ENCODE results near the gene CHMP4B.

DNA sequence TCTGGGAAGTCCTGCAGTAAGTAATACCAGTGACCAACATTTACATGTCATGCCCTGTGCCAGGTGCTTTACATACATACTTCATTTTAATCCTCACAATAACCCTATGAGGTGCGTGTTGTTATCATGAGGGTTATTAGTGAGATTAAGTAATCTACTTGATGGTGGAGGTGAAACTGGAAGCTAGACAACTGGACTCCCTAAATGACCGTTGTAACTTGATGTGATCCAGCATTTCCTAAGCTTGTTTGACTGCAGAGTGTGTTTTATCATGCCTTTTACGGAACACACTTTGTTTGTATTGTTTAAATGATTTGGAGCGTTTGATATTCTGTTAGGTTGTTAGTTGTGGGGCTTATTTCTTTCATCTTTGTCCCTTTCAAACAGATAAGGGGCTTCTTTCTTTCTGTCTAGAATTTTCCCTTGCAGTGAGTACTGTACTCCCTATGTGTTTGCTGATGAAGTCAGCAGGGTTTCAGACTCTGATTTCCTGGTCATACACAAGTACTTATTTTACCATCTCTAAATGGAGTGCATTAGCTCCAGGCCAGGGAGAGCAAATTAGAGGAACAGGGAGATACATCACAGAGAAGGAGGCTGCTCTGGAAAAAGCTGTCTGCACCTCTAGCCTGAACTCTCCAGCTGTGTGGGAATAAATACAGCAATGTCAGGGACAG lies 29.7 kb downstream of the CHMP4B start:
- TF ChIP-seq ESRRG (CRISPR knock-in tag; IDR thresholded peaks at IDR 0.05) (no peak), ARNTL (CRISPR knock-in tag; IDR thresholded peaks at IDR 0.05; ENCODE audit: borderline replicate concordance, low read depth) (no peak), RARB (CRISPR knock-in tag; IDR thresholded peaks at IDR 0.05) (no peak), ZFP3 (CRISPR knock-in tag; IDR thresholded peaks at IDR 0.05) (no peak), ZC3H10 (CRISPR knock-in tag; IDR thresholded peaks at IDR 0.05) (no peak), TOX (CRISPR knock-in tag; IDR thresholded peaks at IDR 0.05; ENCODE audit: borderline replicate concordance) (no peak), ISL1 (CRISPR knock-in tag; IDR thresholded peaks at IDR 0.05) (no peak)
- TF ChIP-seq, protein P1, sequence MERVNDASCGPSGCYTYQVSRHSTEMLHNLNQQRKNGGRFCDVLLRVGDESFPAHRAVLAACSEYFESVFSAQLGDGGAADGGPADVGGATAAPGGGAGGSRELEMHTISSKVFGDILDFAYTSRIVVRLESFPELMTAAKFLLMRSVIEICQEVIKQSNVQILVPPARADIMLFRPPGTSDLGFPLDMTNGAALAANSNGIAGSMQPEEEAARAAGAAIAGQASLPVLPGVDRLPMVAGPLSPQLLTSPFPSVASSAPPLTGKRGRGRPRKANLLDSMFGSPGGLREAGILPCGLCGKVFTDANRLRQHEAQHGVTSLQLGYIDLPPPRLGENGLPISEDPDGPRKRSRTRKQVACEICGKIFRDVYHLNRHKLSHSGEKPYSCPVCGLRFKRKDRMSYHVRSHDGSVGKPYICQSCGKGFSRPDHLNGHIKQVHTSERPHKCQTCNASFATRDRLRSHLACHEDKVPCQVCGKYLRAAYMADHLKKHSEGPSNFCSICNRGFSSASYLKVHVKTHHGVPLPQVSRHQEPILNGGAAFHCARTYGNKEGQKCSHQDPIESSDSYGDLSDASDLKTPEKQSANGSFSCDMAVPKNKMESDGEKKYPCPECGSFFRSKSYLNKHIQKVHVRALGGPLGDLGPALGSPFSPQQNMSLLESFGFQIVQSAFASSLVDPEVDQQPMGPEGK (CRISPR knock-in tag; IDR thresholded peaks at IDR 0.05; ENCODE audit: borderline replicate concordance) = no peak
